Activated T-helper 17 cell treated with anti-CD3 and anti-CD28 coated beads, Interleukin-2, amount 50 U/mL, for 72 hours (primary cell): ENCODE results near the gene TMEM26. TPM values are rescaled to one million over a fixed set of nuclear protein-coding genes. Genes with fewer than 3 reads are reported as not detected.
"Not testable (repeated sequence)": the region's sequence is repeated elsewhere in the genome, so short reads cannot be mapped to it uniquely, and the experiment has no call there.

Source experiments
- ATAC-seq: fragments of 150-1000 bp; cut with Tn5 transposase; replicated peaks from 2 replicates; pipeline ENCODE4 v1.10.0; 2021; ENCODE audit warnings: mild to moderate bottlenecking, moderate library complexity
- H3K27ac Mint-ChIP-seq: one replicate; pipeline ENCODE4 v1.8.0; 2022; ENCODE audit warnings: mixed read lengths
- H3K27me3 Mint-ChIP-seq: one replicate; pipeline ENCODE4 v1.8.0; 2022; ENCODE audit warnings: mixed read lengths
- H3K36me3 Mint-ChIP-seq: one replicate; pipeline ENCODE4 v1.8.0; 2022; ENCODE audit warnings: low read depth, mild to moderate bottlenecking, mixed read lengths
- H3K4me1 Mint-ChIP-seq: one replicate; pipeline ENCODE4 v1.8.0; 2022; ENCODE audit warnings: mixed read lengths
- H3K4me3 Mint-ChIP-seq: one replicate; pipeline ENCODE4 v1.8.0; 2022; ENCODE audit warnings: mild to moderate bottlenecking, mixed read lengths
- H3K9me3 Mint-ChIP-seq: one replicate; pipeline ENCODE4 v1.8.0; 2022; ENCODE audit warnings: mixed read lengths
- total RNA-seq, 2 donors: library from RNA; stranded (reverse); gene quantifications; one replicate each; pipeline ENCODE4 v1.2.3, GENCODE V29; 2022

Gene TMEM26
- total RNA-seq, 2 donors from 2014 or later: not detected

- Mint-ChIP-seq H3K4me1 (peaks cover 7% of the 10 kb centered on the region), H3K36me3 (no peaks in the 10 kb centered on the region), H3K27ac (no peak overlapping the region), H3K9me3 (peaks cover 4% of the 10 kb centered on the region), H3K4me3 (peak overlapping the region; percentile 74), H3K27me3 (peaks cover 7% of the 10 kb centered on the region)
- ATAC-seq: no peak
Measured at GRCh38 chr10:61398366-61399129, 54.6 kb downstream of the TMEM26 start.

GRCh38 chr10:61397175-61397986 is 55.8 kb downstream of the TMEM26 start:
- Mint-ChIP-seq H3K27me3 (peaks cover 11% of the 10 kb centered on the region), H3K36me3 (no peaks in the 10 kb centered on the region), H3K4me1 (peaks cover 7% of the 10 kb centered on the region), H3K9me3 (peaks cover 4% of the 10 kb centered on the region), H3K4me3 (peak overlapping the region; percentile 74), H3K27ac (peak overlapping the region; percentile 63)
- no peak for ATAC-seq

- H3K27me3 Mint-ChIP-seq: peaks cover 11% of the 10 kb centered on the region
- no peak overlapping the region for H3K27ac Mint-ChIP-seq
- no peak for ATAC-seq
- H3K4me1 Mint-ChIP-seq: no peaks in the 10 kb centered on the region
- no peaks in the 10 kb centered on the region for H3K36me3 Mint-ChIP-seq
- H3K4me3 Mint-ChIP-seq: no peak overlapping the region
- no peaks in the 10 kb centered on the region for H3K9me3 Mint-ChIP-seq
Measured at GRCh38 chr10:61391281-61391680, 61.9 kb downstream of the TMEM26 start.

GRCh38 chr10:61390851-61391250 is 62.3 kb downstream of the TMEM26 start:
- Mint-ChIP-seq H3K4me1 (no peaks in the 10 kb centered on the region), H3K9me3 (no peaks in the 10 kb centered on the region), H3K27me3 (peaks cover 11% of the 10 kb centered on the region), H3K27ac (no peak overlapping the region), H3K36me3 (no peaks in the 10 kb centered on the region), H3K4me3 (no peak overlapping the region)
- ATAC-seq: peak; percentile 26

GRCh38 chr10:61389887-61390286 is 63.3 kb downstream of the TMEM26 start:
- no peak for ATAC-seq
- Mint-ChIP-seq H3K9me3 (no peaks in the 10 kb centered on the region), H3K4me3 (no peak overlapping the region), H3K36me3 (no peaks in the 10 kb centered on the region), H3K4me1 (no peaks in the 10 kb centered on the region), H3K27me3 (peaks cover 11% of the 10 kb centered on the region), H3K27ac (no peak overlapping the region)

- not testable (repeated sequence) for H3K27ac Mint-ChIP-seq, H3K4me1 Mint-ChIP-seq, H3K9me3 Mint-ChIP-seq, H3K36me3 Mint-ChIP-seq, ATAC-seq, H3K27me3 Mint-ChIP-seq, H3K4me3 Mint-ChIP-seq
Measured at GRCh38 chr10:61388986-61389385, 64.2 kb downstream of the TMEM26 start.

GRCh38 chr10:61385231-61386001 is 67.8 kb downstream of the TMEM26 start:
- ATAC-seq: no peak

GRCh38 chr10:61381153-61381552 is 72.0 kb downstream of the TMEM26 start:
- not testable (repeated sequence) for H3K27me3 Mint-ChIP-seq, H3K36me3 Mint-ChIP-seq, H3K4me3 Mint-ChIP-seq, ATAC-seq, H3K4me1 Mint-ChIP-seq, H3K9me3 Mint-ChIP-seq, H3K27ac Mint-ChIP-seq

More at GRCh38 chr10:61385231-61386001, 67.8 kb downstream of the TMEM26 start:
- Mint-ChIP-seq H3K27me3 (peaks cover 3% of the 10 kb centered on the region), H3K27ac (no peak overlapping the region), H3K9me3 (no peaks in the 10 kb centered on the region), H3K36me3 (no peaks in the 10 kb centered on the region), H3K4me1 (no peaks in the 10 kb centered on the region), H3K4me3 (no peak overlapping the region)

- H3K9me3 Mint-ChIP-seq: no peaks in the 10 kb centered on the region
- H3K4me3 Mint-ChIP-seq: no peak overlapping the region
- no peak for ATAC-seq
- H3K27ac Mint-ChIP-seq: no peak overlapping the region
- H3K27me3 Mint-ChIP-seq: peaks cover 6% of the 10 kb centered on the region
- no peaks in the 10 kb centered on the region for H3K36me3 Mint-ChIP-seq
- H3K4me1 Mint-ChIP-seq: no peaks in the 10 kb centered on the region
Measured at GRCh38 chr10:61378865-61379264, 74.3 kb downstream of the TMEM26 start.

- H3K36me3 Mint-ChIP-seq: no peaks in the 10 kb centered on the region
- H3K4me3 Mint-ChIP-seq: no peak overlapping the region
- peaks cover 3% of the 10 kb centered on the region for H3K27me3 Mint-ChIP-seq
- H3K4me1 Mint-ChIP-seq: no peaks in the 10 kb centered on the region
- H3K27ac Mint-ChIP-seq: no peak overlapping the region
- no peak for ATAC-seq
- no peaks in the 10 kb centered on the region for H3K9me3 Mint-ChIP-seq
Measured at GRCh38 chr10:61376908-61377368, 76.2 kb downstream of the TMEM26 start.

GRCh38 chr10:61376377-61376776 is 76.8 kb downstream of the TMEM26 start:
- H3K4me3 Mint-ChIP-seq: no peak overlapping the region
- H3K36me3 Mint-ChIP-seq: no peaks in the 10 kb centered on the region
- H3K9me3 Mint-ChIP-seq: no peaks in the 10 kb centered on the region
- peaks cover 6% of the 10 kb centered on the region for H3K27me3 Mint-ChIP-seq
- ATAC-seq: no peak
- no peak overlapping the region for H3K27ac Mint-ChIP-seq
- no peaks in the 10 kb centered on the region for H3K4me1 Mint-ChIP-seq

GRCh38 chr10:61366365-61366764 is 86.8 kb downstream of the TMEM26 start:
- Mint-ChIP-seq H3K4me3 (no peak overlapping the region), H3K4me1 (no peaks in the 10 kb centered on the region)

GRCh38 chr10:61364619-61365018 is 88.6 kb downstream of the TMEM26 start:
- no peaks in the 10 kb centered on the region for H3K27me3 Mint-ChIP-seq
- no peaks in the 10 kb centered on the region for H3K9me3 Mint-ChIP-seq
- H3K27ac Mint-ChIP-seq: no peak overlapping the region
- ATAC-seq: no peak
- H3K4me3 Mint-ChIP-seq: no peak overlapping the region
- H3K36me3 Mint-ChIP-seq: no peaks in the 10 kb centered on the region
- H3K4me1 Mint-ChIP-seq: no peaks in the 10 kb centered on the region

More at GRCh38 chr10:61366365-61366764, 86.8 kb downstream of the TMEM26 start:
- no peak overlapping the region for H3K27ac Mint-ChIP-seq
- no peak for ATAC-seq
- H3K9me3 Mint-ChIP-seq: no peaks in the 10 kb centered on the region
- peaks cover under 1% of the 10 kb centered on the region for H3K27me3 Mint-ChIP-seq
- no peaks in the 10 kb centered on the region for H3K36me3 Mint-ChIP-seq

GRCh38 chr10:61363006-61363405 is 90.2 kb downstream of the TMEM26 start:
- H3K4me1 Mint-ChIP-seq: no peaks in the 10 kb centered on the region
- no peak for ATAC-seq
- H3K9me3 Mint-ChIP-seq: no peaks in the 10 kb centered on the region
- H3K27me3 Mint-ChIP-seq: no peaks in the 10 kb centered on the region
- no peak overlapping the region for H3K27ac Mint-ChIP-seq
- no peaks in the 10 kb centered on the region for H3K36me3 Mint-ChIP-seq
- no peak overlapping the region for H3K4me3 Mint-ChIP-seq
